ENCODE data around the gene DIPK1B. TPM values are rescaled to one million over a fixed set of nuclear protein-coding genes. Genes with fewer than 3 reads are reported as not detected.
"Not testable (repeated sequence)": the region's sequence is repeated elsewhere in the genome, so short reads cannot be mapped to it uniquely, and the experiment has no call there.

Gene DIPK1B
- total RNA-seq, 3 donors from 2014 or later: 4.8 to 8.2 (median 5.6) TPM

- Histone ChIP-seq H3K36me3 (no peaks in the 10 kb centered on the region), H3K9me3 (peaks cover 14% of the 10 kb centered on the region in 2 donors), H3K27me3 (no peaks in the 10 kb centered on the region), H3K4me1 (no peaks in the 10 kb centered on the region), H3K4me3 (no peak overlapping the region), H3K27ac (no peak overlapping the region)
- intact Hi-C loops (cut with DNase I; ENCODE audit: low total_unique reads): no loop called here
- DNase-seq (ENCODE audit: low spot score in 2 of 2): no peak
- TF ChIP-seq POLR2A (IDR thresholded peaks at IDR 0.05) (no peak), POLR2AphosphoS5 (IDR thresholded peaks at IDR 0.05) (no peak)
- TF ChIP-seq, protein P1, sequence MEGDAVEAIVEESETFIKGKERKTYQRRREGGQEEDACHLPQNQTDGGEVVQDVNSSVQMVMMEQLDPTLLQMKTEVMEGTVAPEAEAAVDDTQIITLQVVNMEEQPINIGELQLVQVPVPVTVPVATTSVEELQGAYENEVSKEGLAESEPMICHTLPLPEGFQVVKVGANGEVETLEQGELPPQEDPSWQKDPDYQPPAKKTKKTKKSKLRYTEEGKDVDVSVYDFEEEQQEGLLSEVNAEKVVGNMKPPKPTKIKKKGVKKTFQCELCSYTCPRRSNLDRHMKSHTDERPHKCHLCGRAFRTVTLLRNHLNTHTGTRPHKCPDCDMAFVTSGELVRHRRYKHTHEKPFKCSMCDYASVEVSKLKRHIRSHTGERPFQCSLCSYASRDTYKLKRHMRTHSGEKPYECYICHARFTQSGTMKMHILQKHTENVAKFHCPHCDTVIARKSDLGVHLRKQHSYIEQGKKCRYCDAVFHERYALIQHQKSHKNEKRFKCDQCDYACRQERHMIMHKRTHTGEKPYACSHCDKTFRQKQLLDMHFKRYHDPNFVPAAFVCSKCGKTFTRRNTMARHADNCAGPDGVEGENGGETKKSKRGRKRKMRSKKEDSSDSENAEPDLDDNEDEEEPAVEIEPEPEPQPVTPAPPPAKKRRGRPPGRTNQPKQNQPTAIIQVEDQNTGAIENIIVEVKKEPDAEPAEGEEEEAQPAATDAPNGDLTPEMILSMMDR (IDR thresholded peaks at IDR 0.05): no peak
Observed at GRCh38 chr9:136753371-136754058, 41.1 kb downstream of the DIPK1B start.

- no peak overlapping the region for H3K27ac ChIP-seq
- H3K27me3 ChIP-seq: no peaks in the 10 kb centered on the region
- H3K36me3 ChIP-seq: no peaks in the 10 kb centered on the region
- intact Hi-C loops (cut with DNase I; ENCODE audit: low total_unique reads): no loop called here
- no peaks in the 10 kb centered on the region for H3K4me1 ChIP-seq
- TF ChIP-seq, protein P1 (IDR thresholded peaks at IDR 0.05): no peak
- no peak for TF ChIP-seq POLR2A (IDR thresholded peaks at IDR 0.05)
- H3K4me3 ChIP-seq: no peak overlapping the region
- peaks cover 14% of the 10 kb centered on the region in 2 donors for H3K9me3 ChIP-seq
- DNase-seq (ENCODE audit: low spot score in 2 of 2): no peak
Observed at GRCh38 chr9:136754059-136754572, 41.7 kb downstream of the DIPK1B start.

GRCh38 chr9:136754626-136755301, 42.4 kb downstream of the DIPK1B start:
- H3K4me1 ChIP-seq: no peaks in the 10 kb centered on the region
- no peak overlapping the region for H3K4me3 ChIP-seq
- no peak for TF ChIP-seq POLR2A (IDR thresholded peaks at IDR 0.05)
- TF ChIP-seq, protein P1 (IDR thresholded peaks at IDR 0.05): no peak
- no peak for TF ChIP-seq POLR2AphosphoS5 (IDR thresholded peaks at IDR 0.05)
- intact Hi-C loops (cut with DNase I; ENCODE audit: low total_unique reads): no loop called here
- no peak for DNase-seq (ENCODE audit: low spot score in 2 of 2)
- peaks cover 14% of the 10 kb centered on the region in 2 donors for H3K9me3 ChIP-seq
- H3K27ac ChIP-seq: no peak overlapping the region
- H3K27me3 ChIP-seq: no peaks in the 10 kb centered on the region
- H3K36me3 ChIP-seq: no peaks in the 10 kb centered on the region

DNA sequence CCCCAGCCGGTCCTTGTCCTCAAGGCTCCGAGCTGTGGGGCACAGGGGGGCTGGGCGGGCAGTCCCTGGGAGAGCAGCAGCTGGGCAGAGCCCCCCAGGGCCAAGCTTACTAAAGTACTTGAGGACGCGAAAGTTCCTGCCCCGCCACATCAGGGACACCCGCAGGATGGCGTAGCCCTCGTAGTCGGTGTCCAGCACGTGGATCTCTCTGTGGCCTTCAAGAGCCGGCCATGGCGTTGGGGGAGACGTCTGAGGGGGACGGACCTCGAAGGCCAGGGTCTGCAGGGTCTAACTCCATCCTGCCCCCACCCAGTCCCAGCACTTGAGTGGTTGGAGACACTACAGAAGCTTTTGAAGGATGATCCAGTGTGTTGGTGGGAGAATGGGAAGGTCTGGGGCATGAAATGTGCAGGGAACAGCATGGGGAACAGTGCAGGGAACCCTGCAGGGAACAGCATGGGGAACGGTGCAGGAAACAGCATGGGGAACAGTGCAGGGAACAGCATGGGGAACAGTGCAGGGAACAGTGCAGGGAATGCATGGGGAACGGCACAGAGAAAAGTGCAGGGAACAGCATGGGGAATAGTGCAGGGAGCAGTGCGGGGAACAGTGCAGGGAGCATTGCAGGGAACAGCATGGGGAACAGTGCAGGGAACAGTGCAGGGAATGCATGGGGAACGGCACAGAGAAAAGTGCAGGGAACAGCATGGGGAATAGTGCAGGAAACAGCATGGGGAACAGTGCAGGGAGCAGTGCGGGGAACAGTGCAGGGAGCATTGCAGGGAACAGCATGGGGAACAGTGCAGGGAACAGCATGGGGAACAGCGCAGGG, 43.1 kb downstream of the DIPK1B start:
- H3K27ac ChIP-seq; H3K27me3 ChIP-seq; DNase-seq (ENCODE audit: low spot score in 2 of 2); H3K36me3 ChIP-seq; intact Hi-C loops (cut with DNase I; ENCODE audit: low total_unique reads); H3K4me3 ChIP-seq; H3K4me1 ChIP-seq: not testable (repeated sequence)
- peaks cover 14% of the 10 kb centered on the region in 2 donors for H3K9me3 ChIP-seq

DNA sequence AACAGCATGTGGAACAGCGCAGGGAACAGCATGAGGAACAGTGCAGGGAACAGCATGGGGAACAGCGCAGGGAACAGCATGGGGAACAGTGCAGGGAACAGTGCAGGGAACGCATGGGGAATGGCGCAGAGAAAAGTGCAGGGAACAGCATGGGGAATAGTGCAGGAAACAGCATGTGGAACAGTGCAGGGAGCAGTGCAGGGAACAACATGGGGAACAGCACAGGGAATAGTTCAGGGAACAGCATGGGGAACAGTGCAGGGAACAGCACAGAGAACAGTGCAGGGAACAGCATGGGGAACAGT, 43.7 kb downstream of the DIPK1B start:
- intact Hi-C loops (cut with DNase I; ENCODE audit: low total_unique reads): no loop called here
- DNase-seq (ENCODE audit: low spot score in 2 of 2): no peak
- TF ChIP-seq, protein P1 (IDR thresholded peaks at IDR 0.05): no peak
- TF ChIP-seq POLR2A (IDR thresholded peaks at IDR 0.05) (no peak), POLR2AphosphoS5 (IDR thresholded peaks at IDR 0.05) (no peak)
- no peaks in the 10 kb centered on the region for H3K36me3 ChIP-seq
- H3K27me3 ChIP-seq: peaks cover 0 to 4% of the 10 kb centered on the region in 2 donors
- H3K27ac ChIP-seq: no peak overlapping the region
- H3K9me3 ChIP-seq: peaks cover 14% of the 10 kb centered on the region in 2 donors
- no peaks in the 10 kb centered on the region for H3K4me1 ChIP-seq
- no peak overlapping the region for H3K4me3 ChIP-seq
